ENCODE results near the gene ACSBG1.

The ACSBG1 gene

DNA sequence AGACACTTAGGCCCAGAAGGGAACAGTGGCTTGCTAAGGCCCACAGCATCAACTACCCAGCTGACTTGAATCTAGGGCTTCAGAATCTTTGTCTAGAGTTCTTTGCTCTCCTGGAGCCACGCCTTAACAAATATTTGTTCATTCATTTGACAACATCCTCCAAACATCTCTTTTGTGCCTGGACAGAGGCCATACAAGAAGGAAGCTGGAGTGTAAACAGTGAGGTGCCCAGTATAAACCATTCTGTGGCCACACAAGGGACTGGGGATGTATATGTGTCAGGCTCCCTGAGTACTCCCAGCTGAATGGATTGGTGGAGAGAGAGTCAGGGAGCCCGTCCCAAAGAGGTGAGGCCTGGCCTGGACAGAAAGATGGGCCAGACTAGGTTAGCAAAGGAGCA lies 106.5 kb downstream of the ACSBG1 start:
- no peak overlapping the region for H3K4me3 ChIP-seq (ENCODE audit: low read depth, low read length)
- POLR2A ChIA-PET: no interaction called here
- no peak for DNase-seq (ENCODE audit: low read depth, low spot score)
- CTCF ChIA-PET: interaction anchor here (1.0 to 14.9 kb wide), 4 partner anchors 12 to 169 kb away, joined by 3 to 145 read pairs (median 61); no protein-coding TSS in a partner anchor
- TF ChIP-seq, protein P1, sequence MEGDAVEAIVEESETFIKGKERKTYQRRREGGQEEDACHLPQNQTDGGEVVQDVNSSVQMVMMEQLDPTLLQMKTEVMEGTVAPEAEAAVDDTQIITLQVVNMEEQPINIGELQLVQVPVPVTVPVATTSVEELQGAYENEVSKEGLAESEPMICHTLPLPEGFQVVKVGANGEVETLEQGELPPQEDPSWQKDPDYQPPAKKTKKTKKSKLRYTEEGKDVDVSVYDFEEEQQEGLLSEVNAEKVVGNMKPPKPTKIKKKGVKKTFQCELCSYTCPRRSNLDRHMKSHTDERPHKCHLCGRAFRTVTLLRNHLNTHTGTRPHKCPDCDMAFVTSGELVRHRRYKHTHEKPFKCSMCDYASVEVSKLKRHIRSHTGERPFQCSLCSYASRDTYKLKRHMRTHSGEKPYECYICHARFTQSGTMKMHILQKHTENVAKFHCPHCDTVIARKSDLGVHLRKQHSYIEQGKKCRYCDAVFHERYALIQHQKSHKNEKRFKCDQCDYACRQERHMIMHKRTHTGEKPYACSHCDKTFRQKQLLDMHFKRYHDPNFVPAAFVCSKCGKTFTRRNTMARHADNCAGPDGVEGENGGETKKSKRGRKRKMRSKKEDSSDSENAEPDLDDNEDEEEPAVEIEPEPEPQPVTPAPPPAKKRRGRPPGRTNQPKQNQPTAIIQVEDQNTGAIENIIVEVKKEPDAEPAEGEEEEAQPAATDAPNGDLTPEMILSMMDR (IDR thresholded peaks at IDR 0.05; ENCODE audit: insufficient read depth, low read length, missing control alignments): no peak

GRCh38 chr15:78125267-78125666 lies 109.1 kb downstream of the ACSBG1 start:
- no peak overlapping the region for H3K4me3 ChIP-seq (ENCODE audit: low read depth, low read length)
- no peak for DNase-seq (ENCODE audit: low read depth, low spot score)
- ChIA-PET CTCF (interaction anchor here (1.1 to 14.9 kb wide), 5 partner anchors 16 to 161 kb away, joined by 4 to 145 read pairs (median 13); no protein-coding TSS in a partner anchor), POLR2A (interaction anchor here (0.6 kb wide), 1 partner anchor 30 kb away, joined by 3 read pairs; no protein-coding TSS in a partner anchor)
- TF ChIP-seq, protein P1 (IDR thresholded peaks at IDR 0.05; ENCODE audit: insufficient read depth, low read length, missing control alignments): no peak

- POLR2A ChIA-PET: no interaction called here
- H3K4me3 ChIP-seq (ENCODE audit: low read depth, low read length): no peak overlapping the region
- CTCF ChIA-PET: interaction anchor here (0.8 to 5.1 kb wide), 6 partner anchors 10 to 161 kb away, joined by 3 to 55 read pairs (median 8); partner anchors contain the start of gene CIB2
- TF ChIP-seq, protein P1 (IDR thresholded peaks at IDR 0.05; ENCODE audit: insufficient read depth, low read length, missing control alignments): no peak
- DNase-seq (ENCODE audit: low read depth, low spot score): no peak
Observed at GRCh38 chr15:78120523-78120922, 113.8 kb downstream of the ACSBG1 start.
